ENCODE measurements around the gene ERVW-1.

ERVW-1 gene

DNA sequence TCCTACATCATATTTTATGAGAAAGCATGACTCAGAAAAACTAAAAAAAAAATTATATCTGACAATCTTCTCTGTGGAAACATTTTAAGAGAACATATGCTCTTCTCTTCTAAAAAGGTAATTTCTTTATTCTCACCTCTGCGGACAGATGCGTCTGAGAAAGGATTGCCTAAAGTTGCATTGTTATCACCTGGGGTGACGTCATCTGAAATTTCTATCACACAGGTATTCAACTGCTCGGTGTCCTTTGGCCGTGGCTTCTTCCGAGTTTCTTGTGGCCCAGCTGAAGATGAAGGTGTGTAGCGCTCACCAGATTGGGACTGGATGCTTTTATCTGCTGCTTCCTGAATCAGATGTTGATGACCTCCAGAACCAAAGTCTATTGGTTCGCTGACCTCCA is 44.7 kb downstream of the ERVW-1 start:
- H3K9ac ChIP-seq (ENCODE audit: low read length): no peak overlapping the region
- H3K4me1 ChIP-seq (ENCODE audit: low read length): no peaks in the 10 kb centered on the region
- no peak for DNase-seq
- no peak overlapping the region for H3K27ac ChIP-seq (ENCODE audit: low read length)
- TF ChIP-seq EZH2phosphoT487 (IDR thresholded peaks at IDR 0.05; ENCODE audit: low read length): no peak
- TF ChIP-seq, protein P1, sequence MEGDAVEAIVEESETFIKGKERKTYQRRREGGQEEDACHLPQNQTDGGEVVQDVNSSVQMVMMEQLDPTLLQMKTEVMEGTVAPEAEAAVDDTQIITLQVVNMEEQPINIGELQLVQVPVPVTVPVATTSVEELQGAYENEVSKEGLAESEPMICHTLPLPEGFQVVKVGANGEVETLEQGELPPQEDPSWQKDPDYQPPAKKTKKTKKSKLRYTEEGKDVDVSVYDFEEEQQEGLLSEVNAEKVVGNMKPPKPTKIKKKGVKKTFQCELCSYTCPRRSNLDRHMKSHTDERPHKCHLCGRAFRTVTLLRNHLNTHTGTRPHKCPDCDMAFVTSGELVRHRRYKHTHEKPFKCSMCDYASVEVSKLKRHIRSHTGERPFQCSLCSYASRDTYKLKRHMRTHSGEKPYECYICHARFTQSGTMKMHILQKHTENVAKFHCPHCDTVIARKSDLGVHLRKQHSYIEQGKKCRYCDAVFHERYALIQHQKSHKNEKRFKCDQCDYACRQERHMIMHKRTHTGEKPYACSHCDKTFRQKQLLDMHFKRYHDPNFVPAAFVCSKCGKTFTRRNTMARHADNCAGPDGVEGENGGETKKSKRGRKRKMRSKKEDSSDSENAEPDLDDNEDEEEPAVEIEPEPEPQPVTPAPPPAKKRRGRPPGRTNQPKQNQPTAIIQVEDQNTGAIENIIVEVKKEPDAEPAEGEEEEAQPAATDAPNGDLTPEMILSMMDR (IDR thresholded peaks at IDR 0.05; ENCODE audit: low read length): no peak
- TF ChIP-seq EZH2 (optimal IDR thresholded peaks at IDR 0.05; ENCODE audit: low read depth, low read length): no peak
- H3K4me3 ChIP-seq (ENCODE audit: low read length): no peak overlapping the region
- no peaks in the 10 kb centered on the region for H3K79me2 ChIP-seq (ENCODE audit: low read length)
- H4K20me1 ChIP-seq (ENCODE audit: insufficient read depth, low read length): no peaks in the 10 kb centered on the region
- no peak overlapping the region for H2AFZ ChIP-seq (ENCODE audit: low read length)
- no peak overlapping the region for H3K4me2 ChIP-seq (ENCODE audit: low read depth, low read length)
- H3K9me3 ChIP-seq (replicated peaks; ENCODE audit: insufficient read depth, low read length): no peaks in the 10 kb centered on the region
- H3K36me3 ChIP-seq (replicated peaks; ENCODE audit: insufficient read depth, low read length): no peaks in the 10 kb centered on the region
- no peaks in the 10 kb centered on the region for H3K9me2 ChIP-seq (replicated peaks; ENCODE audit: insufficient read depth, low read length)
- H3K27me3 ChIP-seq (replicated peaks; ENCODE audit: insufficient read depth, low read length): no peaks in the 10 kb centered on the region
- no peaks in the 10 kb centered on the region for H3F3A ChIP-seq (ENCODE audit: insufficient read depth, low read length)

DNA sequence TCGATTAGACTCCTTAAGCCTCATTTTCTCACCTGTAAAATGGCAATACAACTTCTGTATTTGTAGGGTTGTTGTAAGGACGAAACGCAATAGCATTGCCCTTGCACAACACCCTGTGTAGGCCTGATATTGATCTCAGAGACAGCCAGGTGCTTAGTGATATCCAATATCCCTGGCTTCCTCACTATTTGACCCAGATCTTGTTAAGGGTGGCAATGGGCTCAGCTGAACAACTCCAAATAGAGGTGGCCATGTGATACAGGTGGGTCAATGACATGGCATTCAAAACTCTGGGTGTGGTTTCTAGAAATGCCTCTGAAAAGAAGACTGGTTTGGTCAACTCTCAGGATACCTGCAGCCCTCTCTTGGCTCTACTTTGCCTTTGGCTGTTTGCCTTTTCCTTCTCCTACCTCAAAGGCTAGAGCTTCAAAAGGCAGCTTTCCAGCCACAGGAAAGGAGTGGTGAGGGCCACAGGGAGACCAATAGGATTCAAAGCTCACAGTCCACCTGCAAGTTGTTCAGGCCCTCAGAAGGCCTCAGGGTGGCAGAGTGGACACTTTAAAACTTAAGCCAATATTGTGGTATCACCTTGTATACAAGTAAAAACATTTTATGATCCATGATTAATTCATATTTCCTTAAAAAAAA is 45.3 kb downstream of the ERVW-1 start:
- H3K79me2 ChIP-seq (ENCODE audit: low read length): no peaks in the 10 kb centered on the region
- no peak overlapping the region for H2AFZ ChIP-seq (ENCODE audit: low read length)
- no peaks in the 10 kb centered on the region for H3K9me2 ChIP-seq (replicated peaks; ENCODE audit: insufficient read depth, low read length)
- H3K4me2 ChIP-seq (ENCODE audit: low read depth, low read length): no peak overlapping the region
- H3K9me3 ChIP-seq (replicated peaks; ENCODE audit: insufficient read depth, low read length): no peaks in the 10 kb centered on the region
- H3K27me3 ChIP-seq (replicated peaks; ENCODE audit: insufficient read depth, low read length): no peaks in the 10 kb centered on the region
- no peaks in the 10 kb centered on the region for H3F3A ChIP-seq (ENCODE audit: insufficient read depth, low read length)
- TF ChIP-seq, protein P1 (IDR thresholded peaks at IDR 0.05; ENCODE audit: low read length): no peak
- no peak for TF ChIP-seq EZH2 (optimal IDR thresholded peaks at IDR 0.05; ENCODE audit: low read depth, low read length)
- TF ChIP-seq EZH2phosphoT487 (IDR thresholded peaks at IDR 0.05; ENCODE audit: low read length): no peak
- no peaks in the 10 kb centered on the region for H3K4me1 ChIP-seq (ENCODE audit: low read length)
- DNase-seq: no peak
- no peaks in the 10 kb centered on the region for H3K36me3 ChIP-seq (replicated peaks; ENCODE audit: insufficient read depth, low read length)
- no peaks in the 10 kb centered on the region for H4K20me1 ChIP-seq (ENCODE audit: insufficient read depth, low read length)
- no peak overlapping the region for H3K27ac ChIP-seq (ENCODE audit: low read length)
- no peak overlapping the region for H3K4me3 ChIP-seq (ENCODE audit: low read length)
- no peak overlapping the region for H3K9ac ChIP-seq (ENCODE audit: low read length)

DNA sequence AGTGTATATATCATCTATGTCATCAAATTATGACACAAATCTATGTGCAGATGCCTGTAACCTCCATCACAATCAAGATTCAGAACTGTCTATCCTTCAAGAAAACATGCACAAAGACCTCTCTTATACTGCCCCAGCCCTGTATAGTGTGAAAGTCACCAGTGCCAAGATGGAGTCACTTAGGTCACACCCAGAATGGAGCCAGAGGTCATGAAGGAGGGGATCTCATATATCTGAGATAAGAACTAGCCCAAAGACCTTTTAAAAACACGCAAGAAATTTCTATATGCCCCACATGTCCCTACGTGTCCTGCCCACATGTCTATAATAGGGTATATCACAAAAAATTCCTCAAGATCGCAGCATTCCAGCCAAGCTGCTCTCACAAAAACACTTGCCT is 50.6 kb downstream of the ERVW-1 start:
- H3K4me3 ChIP-seq (ENCODE audit: low read length): no peak overlapping the region
- no peak overlapping the region for H3K27ac ChIP-seq (ENCODE audit: low read length)
- H3K4me2 ChIP-seq (ENCODE audit: low read depth, low read length): no peak overlapping the region
- H3K79me2 ChIP-seq (ENCODE audit: low read length): no peaks in the 10 kb centered on the region
- H3K9me2 ChIP-seq (replicated peaks; ENCODE audit: insufficient read depth, low read length): no peaks in the 10 kb centered on the region
- H4K20me1 ChIP-seq (ENCODE audit: insufficient read depth, low read length): no peaks in the 10 kb centered on the region
- H3K9me3 ChIP-seq (replicated peaks; ENCODE audit: insufficient read depth, low read length): no peaks in the 10 kb centered on the region
- H3K27me3 ChIP-seq (replicated peaks; ENCODE audit: insufficient read depth, low read length): no peaks in the 10 kb centered on the region
- TF ChIP-seq, protein P1 (IDR thresholded peaks at IDR 0.05; ENCODE audit: low read length): no peak
- TF ChIP-seq EZH2phosphoT487 (IDR thresholded peaks at IDR 0.05; ENCODE audit: low read length) (no peak), EZH2 (optimal IDR thresholded peaks at IDR 0.05; ENCODE audit: low read depth, low read length) (no peak)
- H3K36me3 ChIP-seq (replicated peaks; ENCODE audit: insufficient read depth, low read length): no peaks in the 10 kb centered on the region
- H3F3A ChIP-seq (ENCODE audit: insufficient read depth, low read length): no peaks in the 10 kb centered on the region
- H3K9ac ChIP-seq (ENCODE audit: low read length): no peak overlapping the region
- 0 out of 2 replicates have a peak, but pooled peaks cover 4% of the 10 kb centered on the region for H3K4me1 ChIP-seq (ENCODE audit: low read length)
- no peak overlapping the region for H2AFZ ChIP-seq (ENCODE audit: low read length)
- no peak for DNase-seq
